ENCODE results near the gene CAPN9. TPM values are rescaled to one million over a fixed set of nuclear protein-coding genes. Genes with fewer than 3 reads are reported as not detected.

The CAPN9 gene
- total RNA-seq, 2 experiments from 2014 or later = not detected

DNA sequence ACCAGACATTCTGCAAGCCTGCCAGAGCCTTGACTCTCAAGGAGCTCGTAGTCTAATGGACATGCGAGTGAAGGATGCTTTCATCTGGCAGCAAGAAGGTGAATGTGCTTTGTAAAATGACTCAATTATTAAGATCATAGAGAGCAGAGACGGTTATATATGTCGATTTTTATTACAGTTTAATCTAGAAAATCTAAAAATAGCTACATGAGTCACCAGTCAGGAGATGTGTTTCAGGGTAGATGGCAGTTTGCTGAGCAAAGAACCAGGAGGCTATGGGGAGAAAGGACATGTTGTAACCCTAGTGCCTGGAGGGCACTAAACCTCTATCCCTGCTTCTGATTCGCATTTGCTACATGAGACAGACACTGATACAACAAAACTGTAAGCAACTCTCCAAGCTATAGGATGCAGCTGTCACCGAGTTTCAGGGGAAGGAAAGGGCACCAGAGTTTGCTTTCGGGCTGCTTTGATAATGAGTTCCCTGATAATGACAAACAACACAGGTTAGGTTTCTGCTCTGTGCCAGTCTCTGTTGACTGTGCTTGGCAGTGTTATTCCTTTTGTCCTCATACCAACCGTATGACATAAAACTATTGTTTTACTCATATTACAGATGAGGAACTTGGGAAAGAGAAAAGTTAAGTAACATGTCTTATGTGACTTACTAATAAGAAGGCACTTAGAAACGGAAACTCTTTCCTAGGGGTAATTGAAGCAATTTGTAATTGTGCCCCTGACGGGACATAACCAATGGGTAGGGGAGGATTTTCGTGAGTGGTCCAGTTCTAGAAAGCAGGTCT is 77.9 kb downstream of the CAPN9 start:
- CTCF ChIA-PET = interaction anchor here (0.6 kb wide), 1 partner anchor 35 kb away, joined by 4 read pairs; no protein-coding TSS in a partner anchor
- H3K4me1 Mint-ChIP-seq = no peaks in the 10 kb centered on the region
- DNase-seq (no peak), ATAC-seq (no peak)
- no peaks in the 10 kb centered on the region for H3K36me3 Mint-ChIP-seq (ENCODE audit: low read depth)
- H3K4me3 Mint-ChIP-seq = no peak overlapping the region
- intact Hi-C loops (cut with DNase I, micrococcal nuclease) = no loop called here
- H3K27me3 Mint-ChIP-seq = peaks cover 2% of the 10 kb centered on the region
- no peaks in the 10 kb centered on the region for H3K9me3 Mint-ChIP-seq (ENCODE audit: low read depth)
- POLR2A ChIA-PET = no interaction called here
- H3K27ac Mint-ChIP-seq = no peak overlapping the region

- H3K27me3 Mint-ChIP-seq = peaks cover 2% of the 10 kb centered on the region
- intact Hi-C loops (cut with DNase I, micrococcal nuclease) = no loop called here
These were observed 78.6 kb downstream of the CAPN9 start for GRCh38 chr1:230825761-230826160.

DNA sequence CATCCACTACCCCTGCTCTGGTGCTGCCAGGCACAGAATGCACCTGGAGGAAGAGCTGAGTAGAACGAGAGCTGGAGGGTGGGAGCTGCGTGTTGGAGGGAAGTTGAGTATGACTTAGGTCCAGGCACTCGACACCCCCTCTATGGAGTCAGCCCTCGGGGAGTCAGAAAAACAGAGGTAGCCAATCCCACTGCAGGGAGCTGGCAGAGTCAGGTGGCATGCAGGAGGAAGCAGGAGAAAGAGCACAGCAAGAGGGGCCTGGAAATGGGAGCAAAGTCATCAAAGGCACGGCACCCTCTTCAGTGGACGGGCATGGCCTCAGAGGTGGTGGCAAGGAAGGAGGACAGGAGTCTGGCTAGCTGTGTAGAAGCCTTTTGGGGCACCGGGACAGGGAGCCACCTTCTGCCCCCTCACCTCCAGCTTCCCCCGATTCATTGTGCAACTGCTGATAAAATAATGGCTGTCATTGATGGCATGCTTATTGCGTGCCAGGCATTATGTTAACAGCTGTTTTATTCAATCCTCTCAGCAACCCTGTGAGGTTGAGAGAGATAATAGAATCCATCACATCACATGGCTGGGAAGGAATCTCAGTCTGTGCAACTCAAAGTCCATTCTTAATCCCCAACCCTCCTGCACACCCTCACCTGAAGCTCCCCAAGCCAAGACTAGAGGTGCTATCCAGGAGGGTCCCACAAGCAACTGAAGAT is 79.1 kb downstream of the CAPN9 start:
- POLR2A ChIA-PET = no interaction called here
- CTCF ChIA-PET = no interaction called here
- H3K4me1 Mint-ChIP-seq = no peaks in the 10 kb centered on the region
- no peaks in the 10 kb centered on the region for H3K27me3 Mint-ChIP-seq
- DNase-seq = no peak
- no peaks in the 10 kb centered on the region for H3K36me3 Mint-ChIP-seq (ENCODE audit: low read depth)
- H3K9me3 Mint-ChIP-seq (ENCODE audit: low read depth) = no peaks in the 10 kb centered on the region
- intact Hi-C loops (cut with DNase I, micrococcal nuclease) = no loop called here
- no peak overlapping the region for H3K27ac Mint-ChIP-seq
- no peak for ATAC-seq
- H3K4me3 Mint-ChIP-seq = no peak overlapping the region

More at GRCh38 chr1:230825761-230826160, 78.6 kb downstream of the CAPN9 start:
- Mint-ChIP-seq H3K4me1 (no peaks in the 10 kb centered on the region), H3K36me3 (ENCODE audit: low read depth) (no peaks in the 10 kb centered on the region), H3K4me3 (no peak overlapping the region), H3K9me3 (ENCODE audit: low read depth) (no peaks in the 10 kb centered on the region), H3K27ac (no peak overlapping the region)
- CTCF ChIA-PET = no interaction called here
- DNase-seq (no peak), ATAC-seq (no peak)
- POLR2A ChIA-PET = no interaction called here

DNA sequence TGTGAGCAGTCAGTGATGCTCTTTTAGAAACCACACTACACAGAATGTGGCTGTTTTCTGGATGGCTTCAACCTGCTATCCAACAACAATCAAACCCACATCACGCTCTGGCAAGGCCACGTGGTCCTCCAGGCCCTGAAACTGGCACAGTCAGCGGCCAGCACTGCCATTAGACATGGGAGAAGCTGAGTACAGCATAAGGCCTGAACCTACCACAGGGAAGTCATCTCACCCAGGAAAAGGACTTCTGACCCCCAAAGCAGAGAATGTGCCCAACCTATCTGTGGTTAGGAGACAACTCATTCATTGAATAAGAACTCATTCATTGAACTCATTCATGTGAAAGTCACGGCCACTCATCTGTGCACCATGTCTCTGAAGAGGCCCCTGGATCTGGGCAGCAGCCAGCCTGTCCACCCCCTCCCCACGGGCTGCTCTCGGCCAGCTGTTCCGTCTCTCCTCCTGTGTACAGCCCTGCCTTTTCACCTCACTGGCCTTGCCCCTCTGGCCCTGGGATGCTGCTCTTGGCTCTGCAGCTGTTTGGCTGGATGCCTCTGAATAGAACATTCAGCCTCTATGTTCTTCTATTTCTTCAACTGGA is 80.0 kb downstream of the CAPN9 start:
- DNase-seq (no peak), ATAC-seq (no peak)
- H3K27me3 Mint-ChIP-seq = no peaks in the 10 kb centered on the region
- no peaks in the 10 kb centered on the region for H3K9me3 Mint-ChIP-seq (ENCODE audit: low read depth)
- no peaks in the 10 kb centered on the region for H3K36me3 Mint-ChIP-seq (ENCODE audit: low read depth)
- intact Hi-C loops (cut with DNase I, micrococcal nuclease) = no loop called here
- H3K27ac Mint-ChIP-seq = no peak overlapping the region
- H3K4me3 Mint-ChIP-seq = no peak overlapping the region
- ChIA-PET CTCF (no interaction called here), POLR2A (no interaction called here)
- H3K4me1 Mint-ChIP-seq = no peaks in the 10 kb centered on the region

DNA sequence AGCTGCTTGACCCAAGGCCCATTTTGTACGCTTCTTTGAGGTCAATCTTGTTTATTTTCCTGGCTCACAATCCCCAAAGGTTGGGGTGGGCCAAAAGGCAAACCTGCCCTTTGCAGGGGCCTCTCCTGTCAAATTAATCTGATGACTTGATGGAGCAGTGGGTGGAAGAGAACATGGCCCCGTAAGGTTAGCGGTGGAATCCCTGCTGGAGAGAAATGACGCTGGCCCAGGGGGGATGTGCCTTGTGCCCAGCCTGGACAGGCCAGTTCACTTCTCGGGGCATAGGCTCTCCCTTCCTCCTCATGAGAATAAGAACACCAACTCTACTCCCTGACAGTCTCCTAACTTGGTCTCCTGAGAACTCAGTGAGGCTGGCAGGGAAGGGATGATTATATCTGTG is 80.6 kb downstream of the CAPN9 start:
- DNase-seq (no peak), ATAC-seq (no peak)
- no peaks in the 10 kb centered on the region for H3K36me3 Mint-ChIP-seq (ENCODE audit: low read depth)
- H3K4me3 Mint-ChIP-seq = no peak overlapping the region
- intact Hi-C loops (cut with DNase I, micrococcal nuclease) = no loop called here
- ChIA-PET CTCF (no interaction called here), POLR2A (no interaction called here)
- no peak overlapping the region for H3K27ac Mint-ChIP-seq
- no peaks in the 10 kb centered on the region for H3K27me3 Mint-ChIP-seq
- no peaks in the 10 kb centered on the region for H3K4me1 Mint-ChIP-seq
- no peaks in the 10 kb centered on the region for H3K9me3 Mint-ChIP-seq (ENCODE audit: low read depth)

GRCh38 chr1:230828421-230828820 is 81.2 kb downstream of the CAPN9 start:
- H3K27me3 Mint-ChIP-seq = peaks cover 2% of the 10 kb centered on the region
- no peaks in the 10 kb centered on the region for H3K4me1 Mint-ChIP-seq
- H3K36me3 Mint-ChIP-seq (ENCODE audit: low read depth) = no peaks in the 10 kb centered on the region
- ATAC-seq (no peak), DNase-seq (no peak)
- no peak overlapping the region for H3K4me3 Mint-ChIP-seq
- POLR2A ChIA-PET = no interaction called here
- intact Hi-C loops (cut with DNase I, micrococcal nuclease) = no loop called here
- CTCF ChIA-PET = interaction anchor here (0.6 to 1.6 kb wide), 2 partner anchors 20 to 228 kb away, joined by 4 read pairs; no protein-coding TSS in a partner anchor
- no peaks in the 10 kb centered on the region for H3K9me3 Mint-ChIP-seq (ENCODE audit: low read depth)
- H3K27ac Mint-ChIP-seq = no peak overlapping the region

DNA sequence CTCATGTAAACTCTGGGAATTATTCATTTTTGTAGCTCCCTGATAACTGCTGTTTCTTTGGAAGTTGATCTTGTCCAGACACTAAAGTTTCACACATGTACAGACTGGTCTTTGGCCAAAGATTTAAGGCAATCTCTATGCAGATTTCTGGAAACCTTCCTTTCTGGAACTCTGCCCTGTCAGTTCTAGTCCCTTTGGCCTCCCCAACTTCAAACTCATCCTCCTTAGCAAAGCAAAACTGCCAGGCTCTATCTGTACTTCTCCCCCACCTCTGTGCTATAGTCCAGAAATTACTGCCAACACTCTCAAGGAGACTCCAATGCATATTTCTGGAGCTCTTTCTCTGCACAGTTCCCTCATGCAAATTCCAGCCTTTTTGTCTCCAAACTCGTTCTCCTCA is 84.6 kb downstream of the CAPN9 start:
- ATAC-seq = no peak
- POLR2A ChIA-PET = no interaction called here
- DNase-seq = no peak
- Mint-ChIP-seq H3K27ac (no peak overlapping the region), H3K36me3 (ENCODE audit: low read depth) (no peaks in the 10 kb centered on the region), H3K4me3 (no peak overlapping the region), H3K9me3 (ENCODE audit: low read depth) (no peaks in the 10 kb centered on the region), H3K4me1 (no peaks in the 10 kb centered on the region), H3K27me3 (peaks cover 2% of the 10 kb centered on the region)
- intact Hi-C loops (cut with DNase I, micrococcal nuclease) = no loop called here
- CTCF ChIA-PET = interaction anchor here (0.6 kb wide), 1 partner anchor 39 kb away, joined by 3 read pairs; no protein-coding TSS in a partner anchor

GRCh38 chr1:230832476-230832875 is 85.3 kb downstream of the CAPN9 start:
- DNase-seq (no peak), ATAC-seq (no peak)
- ChIA-PET POLR2A (no interaction called here), CTCF (interaction anchor here (0.6 kb wide), 1 partner anchor 40 kb away, joined by 3 read pairs; no protein-coding TSS in a partner anchor)
- Mint-ChIP-seq H3K27me3 (peaks cover 2% of the 10 kb centered on the region), H3K36me3 (ENCODE audit: low read depth) (no peaks in the 10 kb centered on the region), H3K4me1 (no peaks in the 10 kb centered on the region), H3K27ac (no peak overlapping the region), H3K4me3 (no peak overlapping the region), H3K9me3 (ENCODE audit: low read depth) (no peaks in the 10 kb centered on the region)
- intact Hi-C loops (cut with DNase I, micrococcal nuclease) = no loop called here

DNA sequence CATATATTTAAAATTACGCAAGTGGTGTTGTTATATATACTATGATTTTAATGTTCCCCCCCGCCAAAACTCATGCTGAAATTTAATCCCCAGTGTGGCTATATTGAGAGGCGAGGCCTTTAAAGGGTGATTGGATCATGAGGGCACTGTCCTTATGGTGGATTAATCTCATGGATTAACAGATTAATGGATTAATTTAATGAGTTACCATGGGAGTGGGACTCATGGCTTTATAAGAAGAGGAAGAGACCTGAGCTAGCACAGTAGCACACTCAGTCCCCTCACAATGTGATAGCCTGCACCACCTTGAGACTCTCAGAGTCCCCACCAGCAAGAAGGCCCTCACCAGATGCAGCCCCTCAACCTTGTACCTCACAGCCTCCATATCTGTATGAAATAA is 86.3 kb downstream of the CAPN9 start:
- intact Hi-C loops (cut with DNase I, micrococcal nuclease) = no loop called here
- Mint-ChIP-seq H3K4me3 (no peak overlapping the region), H3K4me1 (no peaks in the 10 kb centered on the region), H3K27me3 (peaks cover 2% of the 10 kb centered on the region), H3K9me3 (ENCODE audit: low read depth) (no peaks in the 10 kb centered on the region), H3K27ac (no peak overlapping the region), H3K36me3 (ENCODE audit: low read depth) (no peaks in the 10 kb centered on the region)
- ChIA-PET CTCF (interaction anchor here (0.7 kb wide), 1 partner anchor 784 kb away, joined by 3 read pairs; no protein-coding TSS in a partner anchor), POLR2A (no interaction called here)
- ATAC-seq (no peak), DNase-seq (no peak)

DNA sequence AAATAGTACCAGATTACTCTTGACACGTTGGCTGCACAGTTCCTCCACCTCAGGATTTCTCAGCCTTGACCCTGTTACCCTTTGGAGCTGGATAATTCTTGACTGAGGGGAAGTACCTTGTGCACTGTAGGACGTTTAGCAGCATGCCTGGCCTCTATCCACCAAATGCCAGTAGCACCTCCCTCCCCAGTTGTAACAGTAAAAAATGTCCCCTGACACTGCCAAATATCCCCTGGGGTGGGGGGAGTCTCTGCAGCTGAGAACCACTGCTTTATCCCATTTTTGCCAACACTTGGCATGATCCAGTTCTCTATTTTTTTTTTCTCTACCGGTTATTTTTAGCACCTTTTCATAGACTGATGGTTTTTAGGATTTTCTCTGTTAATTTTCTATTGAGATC is 87.1 kb downstream of the CAPN9 start:
- ChIA-PET CTCF (no interaction called here), POLR2A (no interaction called here)
- intact Hi-C loops (cut with DNase I, micrococcal nuclease) = no loop called here
- Mint-ChIP-seq H3K4me3 (no peak overlapping the region), H3K27ac (no peak overlapping the region), H3K9me3 (ENCODE audit: low read depth) (no peaks in the 10 kb centered on the region), H3K36me3 (ENCODE audit: low read depth) (peaks cover 5% of the 10 kb centered on the region), H3K4me1 (no peaks in the 10 kb centered on the region), H3K27me3 (peaks cover 2% of the 10 kb centered on the region)
- ATAC-seq (no peak), DNase-seq (no peak)

DNA sequence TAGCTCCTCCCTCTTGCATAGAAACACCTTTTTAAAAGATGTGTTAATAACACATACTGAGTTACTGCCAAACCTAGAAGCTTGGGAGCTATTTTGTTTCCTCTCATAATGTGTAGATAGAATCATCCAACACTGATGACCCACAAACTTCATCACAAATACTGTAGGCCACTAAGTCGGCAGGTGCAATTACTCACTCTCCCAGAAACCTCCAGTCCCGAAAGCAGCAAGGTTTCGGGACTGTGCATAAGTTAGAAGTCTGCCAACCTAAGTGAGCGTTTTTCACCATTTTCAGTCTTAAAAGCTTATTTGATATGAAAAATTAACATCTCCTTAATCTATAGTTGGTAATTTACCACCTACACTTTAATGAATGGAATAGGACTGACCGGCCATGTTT is 89.2 kb downstream of the CAPN9 start:
- CTCF ChIA-PET = no interaction called here
- Mint-ChIP-seq H3K27ac (no peak overlapping the region), H3K9me3 (ENCODE audit: low read depth) (no peaks in the 10 kb centered on the region), H3K36me3 (ENCODE audit: low read depth) (peaks cover 5% of the 10 kb centered on the region), H3K27me3 (peaks cover 2% of the 10 kb centered on the region), H3K4me1 (no peaks in the 10 kb centered on the region), H3K4me3 (no peak overlapping the region)
- POLR2A ChIA-PET = no interaction called here
- DNase-seq (no peak), ATAC-seq (no peak)
- intact Hi-C loops (cut with DNase I, micrococcal nuclease) = no loop called here

- no peaks in the 10 kb centered on the region for H3K9me3 Mint-ChIP-seq (ENCODE audit: low read depth)
- DNase-seq (no peak), ATAC-seq (no peak)
- H3K4me3 Mint-ChIP-seq = no peak overlapping the region
- ChIA-PET POLR2A (no interaction called here), CTCF (no interaction called here)
- no peak overlapping the region for H3K27ac Mint-ChIP-seq
- intact Hi-C loops (cut with DNase I, micrococcal nuclease) = no loop called here
- peaks cover 5% of the 10 kb centered on the region for H3K36me3 Mint-ChIP-seq (ENCODE audit: low read depth)
- no peaks in the 10 kb centered on the region for H3K4me1 Mint-ChIP-seq
- H3K27me3 Mint-ChIP-seq = peaks cover 2% of the 10 kb centered on the region
These were observed 89.6 kb downstream of the CAPN9 start for GRCh38 chr1:230836793-230837192.

All from activated CD4-positive, alpha-beta T cell treated with anti-CD3 and anti-CD28 coated beads for 36 hours (primary cell).